GM12878 (cell line): ENCODE results near the gene SLC4A3. TPM values are rescaled to one million over a fixed set of nuclear protein-coding genes. Genes with fewer than 3 reads are reported as not detected.

Experiments used
- ATAC-seq: fragments of 200-7000 bp; cut with Tn5 transposase; 3 replicates; pipeline ENCODE4 v1.9.1; 2020; ENCODE audit warnings: mild to moderate bottlenecking, moderate library complexity
- BruUV-seq: library from RNA; stranded (reverse); fragments of 400-500 nt; replicated peaks from 2 replicates; lab custom pipeline; 2021; lab: Mats Ljungman, UMichigan
- CTCF ChIA-PET: fragments of 300-600 bp; sonication (Branson Sonifier 250); formaldehyde crosslinking; extraction: SDS; loops from one replicate; lab custom pipeline; 2021; ENCODE audit warnings: inconsistent platforms; lab: Yijun Ruan, JAX
- POLR2A ChIA-PET: fragments of 350-600 bp; formaldehyde crosslinking; extraction: SDS; loops from one replicate; lab custom pipeline; 2021; ENCODE audit warnings: inconsistent platforms; lab: Charles Lee
- RAD21 ChIA-PET: fragments of 300-600 bp; sonication (Branson Sonifier 250); formaldehyde crosslinking; loops from one replicate; lab custom pipeline; 2023; ENCODE audit warnings: antibody characterized with exemption; ENCODE audit not compliant: unreplicated experiment; lab: Charles Lee
- SMC1A ChIA-PET: fragments of 300-600 bp; sonication (Branson Sonifier 250); formaldehyde crosslinking; loops from one replicate; lab custom pipeline; 2023; ENCODE audit not compliant: unreplicated experiment, uncharacterized antibody; lab: Charles Lee
- DNase-seq: peaks from one replicate; pipeline ENCODE4 v3.0.0-alpha.2; 2011; ENCODE audit warnings: low read depth, low spot score
- FAIRE-seq: peaks from 3 replicates; lab custom pipeline; 2011; peaks lifted over from hg19 to GRCh38; lab: Jason Lieb, UNC
- H2AFZ ChIP-seq: 2 replicates; pipeline ENCODE4 v1.6.0; 2011; ENCODE audit warnings: low read depth, low read length, control low read depth; ENCODE audit not compliant: control insufficient read depth
- H3K27ac ChIP-seq: 2 replicates; pipeline ENCODE4 v1.5.1; 2011; ENCODE audit warnings: control low read depth; ENCODE audit not compliant: control insufficient read depth, insufficient read depth
- H3K27me3 ChIP-seq, 2 experiments: replicated peaks in 1 of 2; 2 replicates each; pipeline versions ENCODE4 v1.6.0 to v1.6.1; 2011; ENCODE audit warnings: low read length in 1 of 2; ENCODE audit not compliant: control insufficient read depth in 2 of 2, insufficient read depth in 2 of 2
- H3K36me3 ChIP-seq, 2 experiments: 2 replicates each; pipeline ENCODE4 v1.5.1; 2011; ENCODE audit warnings: low read length in 1 of 2; ENCODE audit not compliant: control insufficient read depth in 2 of 2, insufficient read depth in 2 of 2
- H3K4me1 ChIP-seq: 2 replicates; pipeline ENCODE4 v1.6.1; 2011; ENCODE audit warnings: mild to moderate bottlenecking, low read length, moderate library complexity, mixed read lengths; ENCODE audit not compliant: control insufficient read depth, insufficient read depth
- H3K4me2 ChIP-seq: 2 replicates; pipeline ENCODE4 v1.6.0; 2011; ENCODE audit warnings: control low read depth; ENCODE audit not compliant: control insufficient read depth, insufficient read depth
- H3K4me3 ChIP-seq: fragments of 200-600 bp; sonication (generic); 2 replicates; pipeline ENCODE4 v1.5.1; 2016
- H3K79me2 ChIP-seq: 2 replicates; pipeline ENCODE4 v1.6.0; 2011; ENCODE audit warnings: low read length; ENCODE audit not compliant: control insufficient read depth, insufficient read depth
- H3K9ac ChIP-seq: 2 replicates; pipeline ENCODE4 v1.8.0; 2011; ENCODE audit warnings: low read length, control low read depth, mixed read lengths; ENCODE audit not compliant: control insufficient read depth, insufficient read depth
- H3K9me3 ChIP-seq: replicated peaks from 3 replicates; pipeline ENCODE4 v1.5.1; 2011; ENCODE audit warnings: mild to moderate bottlenecking, low read length; ENCODE audit not compliant: control insufficient read depth, insufficient read depth
- H4K20me1 ChIP-seq: 2 replicates; pipeline ENCODE4 v1.6.0; 2011; ENCODE audit not compliant: control insufficient read depth, insufficient read depth
- KAT2A ChIP-seq: conservative IDR thresholded peaks from 2 replicates; pipeline ENCODE4 v1.6.1; 2011; ENCODE audit warnings: low read depth, low read length; ENCODE audit not compliant: control insufficient read depth
- MYC ChIP-seq: IDR thresholded peaks from 2 replicates; pipeline ENCODE4 v1.6.1; 2011; ENCODE audit warnings: mild to moderate bottlenecking, low read length, moderate library complexity, inconsistent platforms; ENCODE audit not compliant: insufficient read depth, insufficient replicate concordance, insufficient read length, severe bottlenecking
- RAD51 ChIP-seq: fragments of 450-650 bp; IDR thresholded peaks from 2 replicates; pipeline ENCODE4 v1.6.1; 2016; ENCODE audit warnings: moderate library complexity, mild to moderate bottlenecking, inconsistent platforms
- WGBS: methylation state at CpG from one replicate; pipeline ENCODE4 v1.1.6; 2016; ENCODE audit warnings: low lambda C conversion rate; ENCODE audit not compliant: insufficient replicate concordance, insufficient coverage; ENCODE audit errors: missing lambda C conversion rate; 5-methylcytosine and 5-hydroxymethylcytosine counted together
- in situ Hi-C: fragments of 300-500 bp; cut with MboI; formaldehyde crosslinking; loops from 9 replicates; pipeline ENCODE4 v1.14.3; 2018; ENCODE audit warnings: mixed read lengths
- intact Hi-C: fragments of 100-400 bp; cut with micrococcal nuclease; formaldehyde crosslinking; loops from one replicate; pipeline ENCODE4 v1.14.2; 2022; ENCODE audit not compliant: unreplicated experiment
- polyA plus RNA-seq, 11 experiments: library from polyadenylated mRNA; depleted of rRNA in 4 of 11; unstranded in 6 of 11; stranded (reverse) in 5 of 11; fragments of >200 nt; fragmentation: Nextera tagmentation in 4 of 11; fragmentation: Illumina TruSeq in 1 of 11; extraction: Ambion mirVana in 4 of 11; extraction: Trizol in 1 of 11; gene quantifications; 1 replicate in 1 of 11; 2 replicates in 10 of 11; pipeline versions ENCODE4 v1.2.1 to v1.2.3, GENCODE V29; 2011 to 2016; ENCODE audit warnings: inconsistent platforms in 2 of 11, missing spikeins in 2 of 11, low read depth in 1 of 11
- total RNA-seq, 4 experiments: library from RNA; depleted of rRNA in 3 of 4; stranded (reverse); fragments of >200 nt in 3 of 4; fragmentation: Illumina TruSeq in 1 of 4; extraction: Trizol in 1 of 4; gene quantifications; 2 replicates each; pipeline versions ENCODE4 v1.2.1 to v1.2.3, GENCODE V29; 2013 to 2021
- TF ChIP-seq, protein P1 (sequence below): fragments of 450-650 bp; IDR thresholded peaks from 2 replicates; pipeline ENCODE4 v1.6.1; 2017; ENCODE audit warnings: antibody characterized with exemption, mild to moderate bottlenecking, moderate library complexity

SLC4A3 gene
- total and polyA plus RNA-seq, 10 of the 15 experiments (the other 5 are each of a cell fraction or from before 2014, with no cell fraction given): 0.05 to 0.08 TPM; not detected in 8

DNA sequence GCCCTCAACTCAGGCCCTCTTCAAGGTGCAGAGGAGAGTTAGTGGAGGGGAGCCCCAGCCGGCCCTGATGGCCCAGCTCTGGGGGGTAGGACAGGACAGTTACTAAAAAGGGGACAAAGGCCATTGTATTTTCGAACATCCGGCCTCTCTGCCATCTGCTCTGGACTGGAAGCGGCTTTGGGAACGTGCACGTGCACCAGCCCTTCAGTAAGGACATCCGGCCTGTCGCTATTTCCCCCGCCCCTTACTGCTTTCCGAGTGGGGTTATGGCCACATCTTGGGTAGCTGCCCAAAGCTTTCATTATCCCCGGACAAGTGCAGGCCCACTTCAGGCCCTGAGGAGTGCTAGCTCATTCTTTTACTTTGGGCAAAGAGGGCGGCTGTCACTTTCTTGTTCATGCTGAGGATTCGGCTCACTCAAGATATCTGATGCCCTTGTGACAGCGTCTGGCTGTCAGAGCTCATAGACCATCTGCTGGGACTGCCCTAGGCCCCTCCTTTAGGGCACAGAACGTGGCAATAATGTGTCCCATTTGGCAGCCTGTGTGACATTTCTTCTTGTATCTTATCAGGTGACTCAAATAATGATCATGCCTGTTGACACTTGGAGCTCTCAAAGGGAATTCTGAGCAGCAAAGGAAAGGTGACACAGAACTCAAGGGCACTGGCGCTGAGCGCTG lies 17.5 kb downstream of the SLC4A3 start:
- no peak for DNase-seq
- H3K9ac ChIP-seq: no peak overlapping the region
- intact Hi-C loops (no loop called here), in situ Hi-C loops (no loop called here)
- no peak overlapping the region for H3K4me2 ChIP-seq
- no peaks in the 10 kb centered on the region for H3K27me3 ChIP-seq
- ChIA-PET CTCF (interaction anchor here (0.9 to 5.5 kb wide), 3 partner anchors 13 to 47 kb away, joined by 3 to 43 read pairs (median 3); no protein-coding TSS in a partner anchor), RAD21 (no interaction called here), SMC1A (interaction anchor here (0.6 to 2.9 kb wide), 3 partner anchors 15 to 680 kb away, joined by 3 to 12 read pairs (median 3); no protein-coding TSS in a partner anchor), POLR2A (no interaction called here)
- BruUV-seq: no TSS peak
- no peaks in the 10 kb centered on the region for H4K20me1 ChIP-seq
- H3K27ac ChIP-seq: no peak overlapping the region
- TF ChIP-seq, protein P1, sequence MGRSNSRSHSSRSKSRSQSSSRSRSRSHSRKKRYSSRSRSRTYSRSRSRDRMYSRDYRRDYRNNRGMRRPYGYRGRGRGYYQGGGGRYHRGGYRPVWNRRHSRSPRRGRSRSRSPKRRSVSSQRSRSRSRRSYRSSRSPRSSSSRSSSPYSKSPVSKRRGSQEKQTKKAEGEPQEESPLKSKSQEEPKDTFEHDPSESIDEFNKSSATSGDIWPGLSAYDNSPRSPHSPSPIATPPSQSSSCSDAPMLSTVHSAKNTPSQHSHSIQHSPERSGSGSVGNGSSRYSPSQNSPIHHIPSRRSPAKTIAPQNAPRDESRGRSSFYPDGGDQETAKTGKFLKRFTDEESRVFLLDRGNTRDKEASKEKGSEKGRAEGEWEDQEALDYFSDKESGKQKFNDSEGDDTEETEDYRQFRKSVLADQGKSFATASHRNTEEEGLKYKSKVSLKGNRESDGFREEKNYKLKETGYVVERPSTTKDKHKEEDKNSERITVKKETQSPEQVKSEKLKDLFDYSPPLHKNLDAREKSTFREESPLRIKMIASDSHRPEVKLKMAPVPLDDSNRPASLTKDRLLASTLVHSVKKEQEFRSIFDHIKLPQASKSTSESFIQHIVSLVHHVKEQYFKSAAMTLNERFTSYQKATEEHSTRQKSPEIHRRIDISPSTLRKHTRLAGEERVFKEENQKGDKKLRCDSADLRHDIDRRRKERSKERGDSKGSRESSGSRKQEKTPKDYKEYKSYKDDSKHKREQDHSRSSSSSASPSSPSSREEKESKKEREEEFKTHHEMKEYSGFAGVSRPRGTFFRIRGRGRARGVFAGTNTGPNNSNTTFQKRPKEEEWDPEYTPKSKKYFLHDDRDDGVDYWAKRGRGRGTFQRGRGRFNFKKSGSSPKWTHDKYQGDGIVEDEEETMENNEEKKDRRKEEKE: no peak
- no peak for TF ChIP-seq MYC
- TF ChIP-seq KAT2A: no peak
- TF ChIP-seq RAD51: no peak
- no peaks in the 10 kb centered on the region for H3K79me2 ChIP-seq
- H3K4me1 ChIP-seq: peaks cover 13% of the 10 kb centered on the region
- WGBS: 53% methylated on average over 17 of the region's 17 CpGs
- no peaks in the 10 kb centered on the region for H3K9me3 ChIP-seq
- H3K36me3 ChIP-seq: no peaks in the 10 kb centered on the region
- no peak overlapping the region for H2AFZ ChIP-seq
- no peak overlapping the region for H3K4me3 ChIP-seq
- ATAC-seq: no peak
- no peak for FAIRE-seq
